Kidney epithelial cell (primary cell): Measurements from ENCODE around the gene ERC1. TPM values are rescaled to one million over a fixed set of nuclear protein-coding genes. Genes with fewer than 3 reads are reported as not detected.
A peak's percentile ranks its signal among the peaks of the same experiment; 100 is the strongest.

Experiments
- DNase-seq: peaks from one replicate; pipeline ENCODE4 v3.0.0-alpha.2; 2010; ENCODE audit warnings: low read depth
- H3K27me3 ChIP-seq: 2 replicates; pipeline ENCODE4 v1.6.0; 2011; ENCODE audit warnings: low read length; ENCODE audit not compliant: control insufficient read depth, insufficient read depth
- H3K36me3 ChIP-seq: 2 replicates; pipeline ENCODE4 v1.5.1; 2011; ENCODE audit warnings: low read length; ENCODE audit not compliant: control insufficient read depth, insufficient read depth
- H3K4me3 ChIP-seq: 2 replicates; pipeline ENCODE4 v1.5.1; 2011; ENCODE audit warnings: low read depth, mild to moderate bottlenecking, control low read depth, low read length
- CTCF ChIP-seq: IDR thresholded peaks from 2 replicates; pipeline ENCODE4 v1.5.1; 2011; ENCODE audit warnings: mild to moderate bottlenecking, moderate library complexity, low read length, control low read depth, inconsistent platforms; ENCODE audit not compliant: insufficient read depth, poor library complexity, severe bottlenecking
- total RNA-seq: library from RNA; depleted of rRNA; stranded (reverse); fragments of >200 nt; gene quantifications from 2 replicates; pipeline ENCODE4 v1.2.3, GENCODE V29; 2015

The ERC1 gene
- total RNA-seq, 1 donor from 2014 or later, result 16.4 TPM

GRCh38 chr12:1347294-1347693 lies 356.3 kb downstream of the ERC1 start:
- H3K27me3 ChIP-seq, result no peaks in the 10 kb centered on the region
- H3K36me3 ChIP-seq, result no peaks in the 10 kb centered on the region
- no peak for DNase-seq
- H3K4me3 ChIP-seq, result no peak overlapping the region
- TF ChIP-seq CTCF, result no peak

- H3K4me3 ChIP-seq, result no peak overlapping the region
- no peaks in the 10 kb centered on the region for H3K36me3 ChIP-seq
- no peak for TF ChIP-seq CTCF
Measured at GRCh38 chr12:1348606-1349005, 357.6 kb downstream of the ERC1 start.

GRCh38 chr12:1350055-1350933 lies 359.3 kb downstream of the ERC1 start:
- peak; percentile 82 for DNase-seq
- Histone ChIP-seq H3K27me3 (no peaks in the 10 kb centered on the region), H3K4me3 (no peak overlapping the region), H3K36me3 (no peaks in the 10 kb centered on the region)
- no peak for TF ChIP-seq CTCF

More at GRCh38 chr12:1348606-1349005, 357.6 kb downstream of the ERC1 start:
- H3K27me3 ChIP-seq, result no peaks in the 10 kb centered on the region
- no peak for DNase-seq

GRCh38 chr12:1350934-1351240 lies 359.9 kb downstream of the ERC1 start:
- Histone ChIP-seq H3K36me3 (no peaks in the 10 kb centered on the region), H3K4me3 (no peak overlapping the region), H3K27me3 (no peaks in the 10 kb centered on the region)
- TF ChIP-seq CTCF, result no peak
- DNase-seq, result no peak

GRCh38 chr12:1351926-1352325 lies 360.9 kb downstream of the ERC1 start:
- no peak for DNase-seq
- no peaks in the 10 kb centered on the region for H3K27me3 ChIP-seq
- TF ChIP-seq CTCF, result no peak
- H3K36me3 ChIP-seq, result no peaks in the 10 kb centered on the region
- H3K4me3 ChIP-seq, result no peak overlapping the region

GRCh38 chr12:1353451-1353850 lies 362.4 kb downstream of the ERC1 start:
- no peak for TF ChIP-seq CTCF
- Histone ChIP-seq H3K4me3 (no peak overlapping the region), H3K27me3 (no peaks in the 10 kb centered on the region), H3K36me3 (no peaks in the 10 kb centered on the region)
- no peak for DNase-seq
